GM13977 (cell line): ENCODE data around the gene CHCHD5.
"Not testable (repeated sequence)": the region's sequence is repeated elsewhere in the genome, so short reads cannot be mapped to it uniquely, and the experiment has no call there.

Source experiments
- DNase-seq: peaks from one replicate; pipeline ENCODE4 v3.0.0; 2012; ENCODE audit warnings: low spot score
- in situ Hi-C: fragments of 300-500 bp; cut with MboI; formaldehyde crosslinking; loops from one replicate; pipeline ENCODE4 v1.12.0; 2022; ENCODE audit warnings: low sequenced_read_pairs, low pct_unique_long_range_greater_than_20kb, mixed read lengths, inconsistent platforms; ENCODE audit not compliant: unreplicated experiment
- TF ChIP-seq, protein P1 (sequence below): IDR thresholded peaks from 2 replicates; pipeline ENCODE4 v1.5.1; 2012; ENCODE audit warnings: mild to moderate bottlenecking, control low read depth; ENCODE audit not compliant: insufficient read depth; ENCODE audit errors: extremely low read depth, missing control alignments

CHCHD5 gene, protein sequence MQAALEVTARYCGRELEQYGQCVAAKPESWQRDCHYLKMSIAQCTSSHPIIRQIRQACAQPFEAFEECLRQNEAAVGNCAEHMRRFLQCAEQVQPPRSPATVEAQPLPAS

GRCh38 chr2:112584134-112584890, at the start of gene CHCHD5:
CHCHD5 (plus strand) TSS chr2:112584609; CDS start chr2:112584648, 39 bp downstream.
- TF ChIP-seq, protein P1, sequence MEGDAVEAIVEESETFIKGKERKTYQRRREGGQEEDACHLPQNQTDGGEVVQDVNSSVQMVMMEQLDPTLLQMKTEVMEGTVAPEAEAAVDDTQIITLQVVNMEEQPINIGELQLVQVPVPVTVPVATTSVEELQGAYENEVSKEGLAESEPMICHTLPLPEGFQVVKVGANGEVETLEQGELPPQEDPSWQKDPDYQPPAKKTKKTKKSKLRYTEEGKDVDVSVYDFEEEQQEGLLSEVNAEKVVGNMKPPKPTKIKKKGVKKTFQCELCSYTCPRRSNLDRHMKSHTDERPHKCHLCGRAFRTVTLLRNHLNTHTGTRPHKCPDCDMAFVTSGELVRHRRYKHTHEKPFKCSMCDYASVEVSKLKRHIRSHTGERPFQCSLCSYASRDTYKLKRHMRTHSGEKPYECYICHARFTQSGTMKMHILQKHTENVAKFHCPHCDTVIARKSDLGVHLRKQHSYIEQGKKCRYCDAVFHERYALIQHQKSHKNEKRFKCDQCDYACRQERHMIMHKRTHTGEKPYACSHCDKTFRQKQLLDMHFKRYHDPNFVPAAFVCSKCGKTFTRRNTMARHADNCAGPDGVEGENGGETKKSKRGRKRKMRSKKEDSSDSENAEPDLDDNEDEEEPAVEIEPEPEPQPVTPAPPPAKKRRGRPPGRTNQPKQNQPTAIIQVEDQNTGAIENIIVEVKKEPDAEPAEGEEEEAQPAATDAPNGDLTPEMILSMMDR = peak; percentile 13
- in situ Hi-C loops = loop anchor here (25.0 kb wide), 2 partner anchors 322 to 697 kb away; partner anchors contain the start of genes ANAPC1, MERTK and ZC3H8
- peak; percentile 86 for DNase-seq

- TF ChIP-seq, protein P1 = no peak
- in situ Hi-C loops = no loop called here
These were observed 49.6 kb upstream of the CHCHD5 start for GRCh38 chr2:112534826-112535225.

GRCh38 chr2:112536665-112537064, 47.7 kb upstream of the CHCHD5 start:
- DNase-seq, in situ Hi-C loops: not testable (repeated sequence)

More at GRCh38 chr2:112534826-112535225, 49.6 kb upstream of the CHCHD5 start:
- no peak for DNase-seq

GRCh38 chr2:112539306-112539705, 45.1 kb upstream of the CHCHD5 start:
- TF ChIP-seq, protein P1 = no peak
- DNase-seq = no peak
- in situ Hi-C loops = no loop called here

GRCh38 chr2:112540906-112541305, 43.5 kb upstream of the CHCHD5 start:
- in situ Hi-C loops = no loop called here
- no peak for DNase-seq
- TF ChIP-seq, protein P1 = no peak

DNA sequence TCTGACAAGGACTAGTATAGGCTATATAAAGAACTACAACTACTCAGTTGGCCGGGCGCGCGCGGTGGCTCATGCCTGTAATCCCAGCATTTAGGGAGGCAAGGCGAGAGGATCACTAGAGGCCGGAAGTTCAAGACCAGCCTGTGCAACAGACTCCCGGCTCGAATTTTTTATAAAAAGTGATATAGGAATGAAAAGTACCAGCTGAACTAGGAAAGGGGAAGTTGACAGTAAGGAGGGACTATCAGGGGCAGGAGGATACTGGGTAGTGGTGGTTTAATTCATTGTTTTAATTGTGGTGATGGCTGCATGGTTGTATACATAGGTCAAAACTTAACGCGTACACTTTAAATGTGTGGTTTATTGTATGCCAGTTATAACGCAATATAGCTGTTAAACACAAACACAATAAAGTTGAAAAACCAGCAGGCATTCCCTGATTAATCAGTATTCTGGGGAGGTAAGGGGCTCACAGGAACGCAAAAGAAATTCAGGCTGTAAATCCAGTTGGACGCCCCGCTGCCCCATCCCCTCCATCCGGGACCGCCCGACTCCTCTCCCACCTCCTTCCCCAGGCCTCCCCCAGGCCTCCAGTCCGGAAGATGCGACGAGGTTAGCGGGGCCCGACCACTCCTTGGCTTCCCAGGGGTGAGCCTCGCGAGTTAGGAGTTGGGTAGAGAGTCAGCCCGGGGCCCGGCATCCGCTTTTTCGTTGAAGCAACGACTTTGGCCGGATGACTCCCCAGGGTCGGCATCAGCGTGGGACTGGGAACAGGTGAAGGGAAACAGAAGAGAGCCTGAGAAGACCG, 42.9 kb upstream of the CHCHD5 start:
- in situ Hi-C loops = no loop called here
- TF ChIP-seq, protein P1 = no peak
- DNase-seq = peak; percentile 24
